ENCODE measurements around the gene XG.
A peak's percentile ranks its signal among the peaks of the same experiment; 100 is the strongest.
"Not testable (repeated sequence)": the region's sequence is repeated elsewhere in the genome, so short reads cannot be mapped to it uniquely, and the experiment has no call there.

XG gene

DNA sequence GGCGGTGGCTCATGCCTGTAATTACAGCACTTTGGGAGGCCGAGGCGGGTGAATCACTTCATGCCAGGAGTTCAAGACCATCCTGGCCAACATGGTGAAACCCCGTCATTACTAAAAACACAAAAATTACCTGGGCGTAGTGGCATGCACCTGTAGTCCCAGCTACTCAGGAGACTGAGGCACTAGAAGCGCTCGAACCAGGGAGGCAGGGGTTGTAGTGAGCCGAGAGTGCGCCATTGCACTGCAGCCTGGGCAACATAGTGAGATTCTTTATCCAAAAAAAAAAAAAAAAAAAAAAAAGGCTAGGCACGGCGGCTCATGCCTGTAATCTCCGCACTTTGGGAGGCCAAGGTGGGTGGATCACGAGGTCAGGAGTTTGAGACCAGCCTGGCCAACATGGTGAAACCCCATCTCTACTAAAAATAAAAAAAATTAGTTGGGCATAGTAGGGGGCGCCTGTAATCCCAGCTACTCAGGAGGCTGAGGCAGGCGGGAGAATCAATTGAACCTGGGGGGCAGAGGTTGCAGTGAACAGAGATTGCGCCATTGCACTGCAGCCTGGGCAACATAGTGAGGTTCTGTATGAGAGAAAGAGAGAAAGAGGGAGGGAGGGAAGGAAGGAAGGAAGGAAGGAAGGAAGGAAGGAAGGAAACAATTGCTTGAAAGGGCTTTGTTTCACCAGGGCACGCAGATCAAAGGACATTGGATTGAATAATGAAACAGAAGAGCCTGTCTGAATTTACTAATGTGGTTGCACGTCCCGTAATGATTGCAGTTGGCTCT, 13.1 kb downstream of the XG start:
- H3K4me1 ChIP-seq (ENCODE audit: control extremely low read depth in 1 of 4, control insufficient read depth in 4 of 4, insufficient read depth in 4 of 4, low read length in 3 of 4); DNase-seq; H3K27ac ChIP-seq (ENCODE audit: insufficient read depth in 1 of 2, low read depth in 1 of 2, low read length in 2 of 2, poor library complexity in 1 of 2, severe bottlenecking in 2 of 2); H3K36me3 ChIP-seq (ENCODE audit: control insufficient read depth in 4 of 4, insufficient read depth in 4 of 4, low read length in 3 of 4); H3K9me3 ChIP-seq (ENCODE audit: control extremely low read depth in 1 of 5, control insufficient read depth in 4 of 5, insufficient read depth in 2 of 5, low read depth in 1 of 5, low read length in 4 of 5); H3K27me3 ChIP-seq (replicated peaks in 2 of 5; ENCODE audit: control insufficient read depth in 4 of 5, insufficient read depth in 5 of 5, low read length in 4 of 5); POLR2A ChIA-PET; CTCF ChIA-PET; H3K4me3 ChIP-seq (ENCODE audit: control insufficient read depth in 1 of 7, extremely low read depth in 1 of 7, insufficient read depth in 4 of 7, low read depth in 2 of 7, low read length in 6 of 7): not testable (repeated sequence)
- 93% methylated on average over 12 of the region's 19 CpGs for WGBS (ENCODE audit: insufficient coverage)

DNA sequence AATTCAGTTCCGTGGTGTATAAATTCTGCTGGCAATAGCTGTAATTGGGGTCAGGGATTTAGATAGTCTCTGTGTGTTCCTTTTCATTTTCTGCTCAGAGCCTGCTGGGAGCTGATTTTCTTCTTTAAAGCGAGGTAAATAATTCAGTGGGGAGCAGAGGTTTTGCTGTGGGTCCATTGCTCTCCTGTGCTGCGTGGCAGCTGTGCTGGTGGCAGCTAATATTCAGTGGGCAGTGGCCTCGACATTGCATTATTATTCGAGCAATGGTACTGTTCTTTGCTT, 13.7 kb downstream of the XG start:
- no peak for DNase-seq
- no peak overlapping the region for H3K4me3 ChIP-seq (ENCODE audit: control insufficient read depth in 1 of 7, extremely low read depth in 1 of 7, insufficient read depth in 4 of 7, low read depth in 2 of 7, low read length in 6 of 7)
- ChIA-PET POLR2A (no interaction called here), CTCF (no interaction called here)
- WGBS (ENCODE audit: insufficient coverage), result 95% methylated on average over 5 of the region's 5 CpGs
- H3K9me3 ChIP-seq (ENCODE audit: control extremely low read depth in 1 of 5, control insufficient read depth in 4 of 5, insufficient read depth in 2 of 5, low read depth in 1 of 5, low read length in 4 of 5), result peaks cover 0 to 3% (median 0%) of the 10 kb centered on the region in 5 experiments
- H3K36me3 ChIP-seq (ENCODE audit: control insufficient read depth in 4 of 4, insufficient read depth in 4 of 4, low read length in 3 of 4), result no peaks in the 10 kb centered on the region
- H3K27ac ChIP-seq (ENCODE audit: insufficient read depth in 1 of 2, low read depth in 1 of 2, low read length in 2 of 2, poor library complexity in 1 of 2, severe bottlenecking in 2 of 2), result no peak overlapping the region
- H3K4me1 ChIP-seq (ENCODE audit: control extremely low read depth in 1 of 4, control insufficient read depth in 4 of 4, insufficient read depth in 4 of 4, low read length in 3 of 4), result peaks cover 0 to 2% (median 0%) of the 10 kb centered on the region in 4 experiments
- no peaks in the 10 kb centered on the region for H3K27me3 ChIP-seq (replicated peaks in 2 of 5; ENCODE audit: control insufficient read depth in 4 of 5, insufficient read depth in 5 of 5, low read length in 4 of 5)

DNA sequence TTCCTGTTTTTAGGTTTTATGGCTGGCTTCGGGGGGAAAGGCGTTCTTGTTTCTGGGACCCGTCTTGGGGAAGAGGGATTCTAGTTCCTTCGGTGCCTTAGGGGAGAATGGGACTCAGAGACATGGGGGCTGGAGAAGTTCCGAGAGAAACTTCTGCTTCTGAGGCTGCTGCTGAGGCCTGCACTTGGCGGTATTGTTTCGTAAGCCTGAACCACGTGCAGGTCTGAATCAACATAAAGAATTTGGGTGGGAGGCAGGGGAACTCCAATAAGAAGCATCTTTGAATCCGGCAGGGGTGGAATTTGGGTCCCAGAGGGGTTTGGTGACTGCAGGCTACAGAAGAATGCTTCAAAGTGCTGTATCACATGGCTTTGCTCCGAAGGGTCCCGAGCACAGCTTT, 15.1 kb downstream of the XG start:
- no peak overlapping the region for H3K27ac ChIP-seq (ENCODE audit: insufficient read depth in 1 of 2, low read depth in 1 of 2, low read length in 2 of 2, poor library complexity in 1 of 2, severe bottlenecking in 2 of 2)
- peaks cover 0 to 2% (median 0%) of the 10 kb centered on the region in 4 experiments for H3K4me1 ChIP-seq (ENCODE audit: control extremely low read depth in 1 of 4, control insufficient read depth in 4 of 4, insufficient read depth in 4 of 4, low read length in 3 of 4)
- no peak overlapping the region for H3K4me3 ChIP-seq (ENCODE audit: control insufficient read depth in 1 of 7, extremely low read depth in 1 of 7, insufficient read depth in 4 of 7, low read depth in 2 of 7, low read length in 6 of 7)
- ChIA-PET CTCF (no interaction called here), POLR2A (no interaction called here)
- H3K36me3 ChIP-seq (ENCODE audit: control insufficient read depth in 4 of 4, insufficient read depth in 4 of 4, low read length in 3 of 4), result no peaks in the 10 kb centered on the region
- DNase-seq, result peak in 1 of 3 donors; percentile 17
- no peaks in the 10 kb centered on the region for H3K9me3 ChIP-seq (ENCODE audit: control extremely low read depth in 1 of 5, control insufficient read depth in 4 of 5, insufficient read depth in 2 of 5, low read depth in 1 of 5, low read length in 4 of 5)
- no peaks in the 10 kb centered on the region for H3K27me3 ChIP-seq (replicated peaks in 2 of 5; ENCODE audit: control insufficient read depth in 4 of 5, insufficient read depth in 5 of 5, low read length in 4 of 5)
- 89% methylated on average over 8 of the region's 11 CpGs for WGBS (ENCODE audit: insufficient coverage)

DNA sequence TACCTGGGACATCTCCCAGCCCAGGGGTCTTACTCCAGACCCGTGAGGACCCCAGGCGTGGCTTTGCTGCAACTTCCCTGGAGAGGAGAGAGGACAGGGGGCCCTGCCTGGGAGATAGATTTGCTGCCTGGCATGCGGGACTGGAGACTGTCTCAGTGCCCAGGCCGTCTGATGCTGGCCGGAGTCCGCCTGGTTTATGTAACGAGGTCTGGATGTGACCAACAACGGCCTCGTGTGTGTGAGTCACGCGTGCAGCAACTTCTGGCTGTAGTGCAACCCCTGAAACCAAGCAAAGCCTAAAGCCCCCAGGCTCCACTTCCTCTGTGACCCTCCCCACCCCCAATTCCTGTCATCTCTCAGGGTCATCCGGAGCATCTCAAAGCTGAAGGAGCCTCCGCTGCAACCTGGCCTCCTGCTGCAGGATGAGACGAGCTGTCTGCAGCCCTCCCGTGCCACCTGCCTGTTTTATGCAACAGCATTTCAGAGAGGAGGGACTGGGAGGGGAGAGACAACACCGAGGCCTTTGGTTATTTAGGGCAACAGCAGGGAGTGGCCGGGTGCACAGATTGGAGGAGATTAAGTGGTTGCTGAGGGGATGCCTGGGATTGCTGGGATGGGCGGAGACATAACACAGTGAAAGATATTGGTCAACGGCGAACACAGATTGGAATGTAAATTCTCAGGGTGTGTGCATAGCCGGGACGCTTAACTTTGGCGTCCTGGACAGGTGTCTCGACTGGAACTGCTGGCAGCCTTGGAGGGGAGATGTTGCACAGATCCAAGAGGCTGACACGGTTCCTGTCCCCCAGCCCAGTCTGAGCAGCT, 16.0 kb downstream of the XG start:
- Histone ChIP-seq H3K27me3 (replicated peaks in 2 of 5; ENCODE audit: control insufficient read depth in 4 of 5, insufficient read depth in 5 of 5, low read length in 4 of 5) (peaks cover 0 to 4% (median 0%) of the 10 kb centered on the region in 5 experiments), H3K36me3 (ENCODE audit: control insufficient read depth in 4 of 4, insufficient read depth in 4 of 4, low read length in 3 of 4) (no peaks in the 10 kb centered on the region), H3K4me3 (ENCODE audit: control insufficient read depth in 1 of 7, extremely low read depth in 1 of 7, insufficient read depth in 4 of 7, low read depth in 2 of 7, low read length in 6 of 7) (no peak overlapping the region), H3K27ac (ENCODE audit: insufficient read depth in 1 of 2, low read depth in 1 of 2, low read length in 2 of 2, poor library complexity in 1 of 2, severe bottlenecking in 2 of 2) (no peak overlapping the region), H3K4me1 (ENCODE audit: control extremely low read depth in 1 of 4, control insufficient read depth in 4 of 4, insufficient read depth in 4 of 4, low read length in 3 of 4) (peaks cover 0 to 2% (median 0%) of the 10 kb centered on the region in 4 experiments), H3K9me3 (ENCODE audit: control extremely low read depth in 1 of 5, control insufficient read depth in 4 of 5, insufficient read depth in 2 of 5, low read depth in 1 of 5, low read length in 4 of 5) (no peaks in the 10 kb centered on the region)
- 90% methylated on average over 17 of the region's 25 CpGs for WGBS (ENCODE audit: insufficient coverage)
- CTCF ChIA-PET, result no interaction called here
- POLR2A ChIA-PET, result no interaction called here
- DNase-seq, result no peak

DNA sequence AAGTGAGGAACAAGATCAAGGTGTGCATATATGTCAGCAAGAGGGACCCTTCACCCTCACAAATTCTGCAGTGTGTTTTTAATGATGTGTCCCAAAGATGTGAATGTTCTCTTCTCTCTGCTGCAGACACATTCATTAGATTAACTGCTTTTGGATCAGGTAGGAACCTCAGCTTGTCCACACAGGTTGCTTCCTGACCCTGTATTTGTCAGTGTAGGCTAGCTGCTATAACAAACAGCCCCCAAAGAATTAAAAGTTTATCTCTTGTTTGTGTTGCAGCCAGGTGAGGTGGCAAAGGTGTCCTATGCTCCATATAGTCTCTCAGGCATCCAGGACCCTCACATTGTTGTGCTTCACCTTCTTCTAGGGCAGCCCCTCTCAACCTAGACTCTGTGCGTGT, 17.8 kb downstream of the XG start:
- Histone ChIP-seq H3K27me3 (replicated peaks in 2 of 5; ENCODE audit: control insufficient read depth in 4 of 5, insufficient read depth in 5 of 5, low read length in 4 of 5) (peaks cover 0 to 4% (median 0%) of the 10 kb centered on the region in 5 experiments), H3K4me1 (ENCODE audit: control extremely low read depth in 1 of 4, control insufficient read depth in 4 of 4, insufficient read depth in 4 of 4, low read length in 3 of 4) (peaks cover 0 to 2% (median 0%) of the 10 kb centered on the region in 4 experiments), H3K9me3 (ENCODE audit: control extremely low read depth in 1 of 5, control insufficient read depth in 4 of 5, insufficient read depth in 2 of 5, low read depth in 1 of 5, low read length in 4 of 5) (peaks cover 0 to 2% (median 0%) of the 10 kb centered on the region in 5 experiments), H3K27ac (ENCODE audit: insufficient read depth in 1 of 2, low read depth in 1 of 2, low read length in 2 of 2, poor library complexity in 1 of 2, severe bottlenecking in 2 of 2) (no peak overlapping the region), H3K4me3 (ENCODE audit: control insufficient read depth in 1 of 7, extremely low read depth in 1 of 7, insufficient read depth in 4 of 7, low read depth in 2 of 7, low read length in 6 of 7) (no peak overlapping the region), H3K36me3 (ENCODE audit: control insufficient read depth in 4 of 4, insufficient read depth in 4 of 4, low read length in 3 of 4) (no peaks in the 10 kb centered on the region)
- ChIA-PET CTCF (no interaction called here), POLR2A (no interaction called here)
- no CpG with 5 or more reads among the region's 1 CpG for WGBS (ENCODE audit: insufficient coverage)
- DNase-seq, result no peak

DNA sequence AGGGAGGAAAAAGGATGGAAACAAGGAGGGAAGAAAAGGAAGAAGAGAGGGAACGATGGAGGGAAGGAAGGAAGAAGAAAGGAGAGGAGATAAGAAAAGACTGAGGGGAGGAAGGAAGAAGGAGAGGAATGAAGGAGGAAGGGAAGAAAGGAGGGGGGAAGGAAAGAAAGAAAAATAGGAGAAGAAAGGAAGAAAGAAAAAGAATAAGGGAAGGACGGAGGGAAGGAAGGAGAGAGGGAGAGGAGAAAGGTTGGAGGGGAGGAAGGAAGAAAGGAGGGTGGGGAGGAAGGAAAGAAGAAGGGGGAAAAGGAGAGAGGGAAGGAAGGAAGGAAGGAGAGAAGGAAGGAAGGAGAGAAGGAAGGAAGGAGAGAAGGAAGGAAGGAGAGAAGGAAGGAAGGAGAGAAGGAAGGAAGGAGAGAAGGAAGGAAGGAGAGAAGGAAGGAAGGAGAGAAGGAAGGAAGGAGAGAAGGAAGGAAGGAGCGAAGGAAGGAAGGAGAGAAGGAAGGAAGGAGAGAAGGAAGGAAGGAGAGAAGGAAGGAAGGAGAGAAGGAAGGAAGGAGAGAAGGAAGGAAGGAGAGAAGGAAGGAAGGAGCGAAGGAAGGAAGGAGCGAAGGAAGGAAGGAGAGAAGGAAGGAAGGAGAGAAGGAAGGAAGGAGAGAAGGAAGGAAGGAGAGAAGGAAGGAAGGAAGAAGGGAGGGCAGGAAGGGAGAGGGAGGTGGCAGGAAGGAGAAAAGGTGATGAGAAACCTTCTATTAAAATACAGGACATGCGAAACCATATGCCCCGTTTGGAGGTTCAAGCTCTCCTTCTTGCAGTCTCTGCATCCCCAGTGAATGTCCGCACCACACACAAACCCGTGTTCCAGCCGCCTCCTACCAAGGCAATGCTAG, 21.6 kb downstream of the XG start:
- H3K36me3 ChIP-seq (ENCODE audit: control insufficient read depth in 4 of 4, insufficient read depth in 4 of 4, low read length in 3 of 4); H3K27ac ChIP-seq (ENCODE audit: insufficient read depth in 1 of 2, low read depth in 1 of 2, low read length in 2 of 2, poor library complexity in 1 of 2, severe bottlenecking in 2 of 2); DNase-seq; H3K27me3 ChIP-seq (replicated peaks in 2 of 5; ENCODE audit: control insufficient read depth in 4 of 5, insufficient read depth in 5 of 5, low read length in 4 of 5); H3K9me3 ChIP-seq (ENCODE audit: control extremely low read depth in 1 of 5, control insufficient read depth in 4 of 5, insufficient read depth in 2 of 5, low read depth in 1 of 5, low read length in 4 of 5); CTCF ChIA-PET; POLR2A ChIA-PET; H3K4me1 ChIP-seq (ENCODE audit: control extremely low read depth in 1 of 4, control insufficient read depth in 4 of 4, insufficient read depth in 4 of 4, low read length in 3 of 4); H3K4me3 ChIP-seq (ENCODE audit: control insufficient read depth in 1 of 7, extremely low read depth in 1 of 7, insufficient read depth in 4 of 7, low read depth in 2 of 7, low read length in 6 of 7): not testable (repeated sequence)
- WGBS (ENCODE audit: insufficient coverage), result 96% methylated on average over 9 of the region's 10 CpGs
